KOPT-K1 (cell line): Measurements from ENCODE around the gene FRY.

ENCODE experiments used
- H3K27ac ChIP-seq: fragments of 200-600 bp; sonication (generic); 2 replicates; pipeline ENCODE4 v1.5.1; 2016; ENCODE audit warnings: antibody characterized with exemption, mild to moderate bottlenecking, low read depth, low read length; ENCODE audit not compliant: poor library complexity, severe bottlenecking
- H3K36me3 ChIP-seq: fragments of 200-600 bp; sonication (generic); 2 replicates; pipeline ENCODE4 v1.5.1; 2017; ENCODE audit warnings: antibody characterized with exemption, mild to moderate bottlenecking, low read length, moderate library complexity; ENCODE audit not compliant: insufficient read depth
- H3K9me3 ChIP-seq: fragments of 200-600 bp; sonication (generic); 2 replicates; pipeline ENCODE4 v1.5.1; 2017; ENCODE audit warnings: antibody characterized with exemption, low read length, mild to moderate bottlenecking; ENCODE audit not compliant: insufficient read depth, poor library complexity, severe bottlenecking

Gene FRY

GRCh38 chr13:32229443-32229842 is 197.9 kb downstream of the FRY start:
- Histone ChIP-seq H3K9me3 (no peaks in the 10 kb centered on the region), H3K27ac (no peak overlapping the region), H3K36me3 (no peaks in the 10 kb centered on the region)

GRCh38 chr13:32232263-32232662 is 200.7 kb downstream of the FRY start:
- H3K9me3 ChIP-seq, result peaks cover 2% of the 10 kb centered on the region
- H3K36me3 ChIP-seq, result no peaks in the 10 kb centered on the region
- no peak overlapping the region for H3K27ac ChIP-seq

- no peak overlapping the region for H3K27ac ChIP-seq
- H3K36me3 ChIP-seq, result no peaks in the 10 kb centered on the region
Observed at GRCh38 chr13:32233062-32233461, 201.5 kb downstream of the FRY start.

GRCh38 chr13:32234914-32235313 is 203.3 kb downstream of the FRY start:
- H3K36me3 ChIP-seq, result no peaks in the 10 kb centered on the region

More at GRCh38 chr13:32233062-32233461, 201.5 kb downstream of the FRY start:
- H3K9me3 ChIP-seq, result peaks cover 7% of the 10 kb centered on the region

GRCh38 chr13:32237681-32238080 is 206.1 kb downstream of the FRY start:
- Histone ChIP-seq H3K27ac (no peak overlapping the region), H3K9me3 (peaks cover 7% of the 10 kb centered on the region), H3K36me3 (no peaks in the 10 kb centered on the region)

More at GRCh38 chr13:32234914-32235313, 203.3 kb downstream of the FRY start:
- H3K9me3 ChIP-seq, result peaks cover 7% of the 10 kb centered on the region
- no peak overlapping the region for H3K27ac ChIP-seq

GRCh38 chr13:32243695-32244094 is 212.1 kb downstream of the FRY start:
- no peak overlapping the region for H3K27ac ChIP-seq
- no peaks in the 10 kb centered on the region for H3K36me3 ChIP-seq
- H3K9me3 ChIP-seq, result no peaks in the 10 kb centered on the region

- H3K9me3 ChIP-seq, result no peaks in the 10 kb centered on the region
- no peaks in the 10 kb centered on the region for H3K36me3 ChIP-seq
Observed at GRCh38 chr13:32245555-32245954, 214.0 kb downstream of the FRY start.

GRCh38 chr13:32246468-32246867 is 214.9 kb downstream of the FRY start:
- H3K27ac ChIP-seq, result no peak overlapping the region
- H3K36me3 ChIP-seq, result no peaks in the 10 kb centered on the region
- H3K9me3 ChIP-seq, result no peaks in the 10 kb centered on the region

More at GRCh38 chr13:32245555-32245954, 214.0 kb downstream of the FRY start:
- no peak overlapping the region for H3K27ac ChIP-seq

- Histone ChIP-seq H3K27ac (no peak overlapping the region), H3K36me3 (no peaks in the 10 kb centered on the region), H3K9me3 (no peaks in the 10 kb centered on the region)
Observed at GRCh38 chr13:32247887-32248286, 216.3 kb downstream of the FRY start.

GRCh38 chr13:32248801-32249200 is 217.2 kb downstream of the FRY start:
- Histone ChIP-seq H3K36me3 (no peaks in the 10 kb centered on the region), H3K27ac (no peak overlapping the region), H3K9me3 (no peaks in the 10 kb centered on the region)

- Histone ChIP-seq H3K9me3 (no peaks in the 10 kb centered on the region), H3K27ac (no peak overlapping the region), H3K36me3 (no peaks in the 10 kb centered on the region)
Observed at GRCh38 chr13:32252812-32253438, 221.4 kb downstream of the FRY start.

- H3K9me3 ChIP-seq, result no peaks in the 10 kb centered on the region
- no peak overlapping the region for H3K27ac ChIP-seq
- no peaks in the 10 kb centered on the region for H3K36me3 ChIP-seq
Observed at GRCh38 chr13:32253911-32254399, 222.4 kb downstream of the FRY start.

GRCh38 chr13:32254416-32254815 is 222.8 kb downstream of the FRY start:
- no peaks in the 10 kb centered on the region for H3K9me3 ChIP-seq
- H3K36me3 ChIP-seq, result no peaks in the 10 kb centered on the region
- no peak overlapping the region for H3K27ac ChIP-seq

GRCh38 chr13:32254916-32255723 is 223.5 kb downstream of the FRY start:
- Histone ChIP-seq H3K9me3 (no peaks in the 10 kb centered on the region), H3K36me3 (no peaks in the 10 kb centered on the region), H3K27ac (no peak overlapping the region)

GRCh38 chr13:32255724-32256109 is 224.1 kb downstream of the FRY start:
- no peaks in the 10 kb centered on the region for H3K9me3 ChIP-seq
- no peak overlapping the region for H3K27ac ChIP-seq
- H3K36me3 ChIP-seq, result no peaks in the 10 kb centered on the region
